Transverse colon (tissue), 4 donors: ENCODE results near the gene EAF2. TPM values are rescaled to one million over a fixed set of nuclear protein-coding genes. Genes with fewer than 3 reads are reported as not detected.

Source experiments
- DNase-seq: peaks from one replicate; pipeline ENCODE4 v3.0.0-alpha.2; 2019
- H3K27ac ChIP-seq, 4 donors: fragments of 200-600 bp; sonication (generic); 2 replicates each; pipeline ENCODE4 v1.5.1; 2016 to 2018; ENCODE audit warnings: inconsistent platforms in 4 of 4
- H3K27me3 ChIP-seq: fragments of 200-600 bp; sonication (generic); 2 replicates; pipeline ENCODE4 v1.5.1; 2017; ENCODE audit warnings: inconsistent platforms
- H3K36me3 ChIP-seq, 4 donors: fragments of 200-600 bp; sonication (generic); 2 replicates each; pipeline ENCODE4 v1.5.1; 2017 to 2019; ENCODE audit warnings: inconsistent platforms in 4 of 4
- H3K4me1 ChIP-seq, 4 donors: fragments of 200-600 bp; sonication (generic); 2 replicates each; pipeline ENCODE4 v1.5.1; 2017 to 2020; ENCODE audit warnings: inconsistent platforms in 4 of 4
- H3K4me3 ChIP-seq, 4 donors: fragments of 200-600 bp; sonication (generic); 1 replicate in 1 of 4; 2 replicates in 3 of 4; pipeline versions ENCODE4 v1.5.1 to v1.6.1; 2017 to 2019; ENCODE audit warnings: inconsistent platforms in 4 of 4
- H3K9me3 ChIP-seq, 2 donors: fragments of 200-600 bp; sonication (generic); 2 replicates each; pipeline ENCODE4 v1.5.1; 2017 to 2019; ENCODE audit warnings: inconsistent platforms in 2 of 2
- EP300 ChIP-seq: sonication (generic); formaldehyde crosslinking; IDR thresholded peaks from one replicate; pipeline ENCODE4 v1.6.1; 2017; ENCODE audit warnings: antibody characterized with exemption, low read depth
- POLR2A ChIP-seq: fragments of 450-650 bp; IDR thresholded peaks from one replicate; pipeline ENCODE4 v1.6.1; 2016; ENCODE audit warnings: antibody characterized with exemption, mild to moderate bottlenecking, moderate library complexity
- POLR2AphosphoS5 ChIP-seq, 3 donors: sonication (generic); formaldehyde crosslinking; IDR thresholded peaks; one replicate each; pipeline ENCODE4 v1.6.1; 2016; ENCODE audit warnings: antibody characterized with exemption in 3 of 3
- WGBS, 2 donors: methylation state at CpG; one replicate each; pipeline ENCODE4 v1.1.5; 2018; ENCODE audit warnings: low coverage in 1 of 2; 5-methylcytosine and 5-hydroxymethylcytosine counted together
- in situ Hi-C, 4 donors: fragments of 200-750 bp; cut with MboI; loops; one replicate each; pipeline versions ENCODE4 v1.15.0 to v1.15.1; 2017; ENCODE audit warnings: low sequenced_read_pairs in 3 of 4, low pct_ligation_motif_present in 1 of 4, low pct_unique_long_range_greater_than_20kb in 1 of 4
- intact Hi-C: fragments of 100-400 bp; cut with DNase I; formaldehyde crosslinking; loops from one replicate; pipeline ENCODE4 v1.15.1; 2023; ENCODE audit warnings: low total_unique reads
- total RNA-seq, 4 donors: library from RNA; depleted of rRNA; stranded (reverse); fragments of >200 nt; gene quantifications; one replicate each; pipeline ENCODE4 v1.1.0, GENCODE V29; 2016
- TF ChIP-seq, protein P1 (sequence below), 5 experiments: fragments of 200-600 bp in 3 of 5; fragments of 450-650 bp in 2 of 5; sonication (generic) in 3 of 5; IDR thresholded peaks; 1 replicate in 2 of 5; 2 replicates in 3 of 5; pipeline ENCODE4 v1.5.1; 2016 to 2017; ENCODE audit warnings: antibody characterized with exemption in 5 of 5, inconsistent platforms in 3 of 5, mild to moderate bottlenecking in 2 of 5, moderate library complexity in 1 of 5

EAF2 gene
- total RNA-seq, 4 donors from 2014 or later: 2.2 to 26.0 (median 7.4) TPM

DNA sequence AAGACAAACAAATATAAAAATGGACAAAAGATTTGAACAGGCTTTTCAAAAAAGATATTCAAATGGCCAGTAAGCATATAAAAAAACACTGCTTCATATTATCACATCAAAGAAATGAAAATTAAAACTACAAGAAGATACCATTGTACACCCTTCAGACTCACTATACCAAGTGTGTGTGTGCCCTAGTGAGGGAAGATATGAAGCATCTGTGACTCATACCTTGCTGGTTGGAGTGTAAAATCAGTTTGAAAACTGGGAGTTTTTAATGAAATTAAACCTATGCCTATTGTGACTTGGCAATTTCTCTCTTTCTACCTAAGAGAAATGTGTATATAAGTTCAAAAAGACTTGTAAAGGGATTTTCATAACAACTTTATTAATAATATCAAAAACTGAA lies 35.7 kb downstream of the EAF2 start:
- Histone ChIP-seq H3K4me1 (no peaks in the 10 kb centered on the region), H3K36me3 (no peaks in the 10 kb centered on the region), H3K4me3 (no peak overlapping the region), H3K9me3 (no peaks in the 10 kb centered on the region), H3K27ac (no peak overlapping the region), H3K27me3 (no peaks in the 10 kb centered on the region)
- no peak for DNase-seq
- in situ Hi-C loops: loop anchor here in 1 of 4 donors (25.0 kb wide), 1 partner anchor 392 kb away; no protein-coding TSS in a partner anchor
- TF ChIP-seq POLR2A: no peak
- intact Hi-C loops: no loop called here

- Histone ChIP-seq H3K27ac (no peak overlapping the region), H3K9me3 (no peaks in the 10 kb centered on the region), H3K27me3 (no peaks in the 10 kb centered on the region), H3K36me3 (no peaks in the 10 kb centered on the region), H3K4me1 (no peaks in the 10 kb centered on the region), H3K4me3 (no peak overlapping the region)
- WGBS, 2 donors: 70 to 75% methylated on average over 1 of the region's 1 CpG
- intact Hi-C loops: no loop called here
- no peak for DNase-seq
- in situ Hi-C loops: loop anchor here in 1 of 4 donors (25.0 kb wide), 1 partner anchor 391 kb away; no protein-coding TSS in a partner anchor
- TF ChIP-seq POLR2AphosphoS5 (IDR thresholded peaks at IDR 0.05): no peak
- TF ChIP-seq, protein P1, sequence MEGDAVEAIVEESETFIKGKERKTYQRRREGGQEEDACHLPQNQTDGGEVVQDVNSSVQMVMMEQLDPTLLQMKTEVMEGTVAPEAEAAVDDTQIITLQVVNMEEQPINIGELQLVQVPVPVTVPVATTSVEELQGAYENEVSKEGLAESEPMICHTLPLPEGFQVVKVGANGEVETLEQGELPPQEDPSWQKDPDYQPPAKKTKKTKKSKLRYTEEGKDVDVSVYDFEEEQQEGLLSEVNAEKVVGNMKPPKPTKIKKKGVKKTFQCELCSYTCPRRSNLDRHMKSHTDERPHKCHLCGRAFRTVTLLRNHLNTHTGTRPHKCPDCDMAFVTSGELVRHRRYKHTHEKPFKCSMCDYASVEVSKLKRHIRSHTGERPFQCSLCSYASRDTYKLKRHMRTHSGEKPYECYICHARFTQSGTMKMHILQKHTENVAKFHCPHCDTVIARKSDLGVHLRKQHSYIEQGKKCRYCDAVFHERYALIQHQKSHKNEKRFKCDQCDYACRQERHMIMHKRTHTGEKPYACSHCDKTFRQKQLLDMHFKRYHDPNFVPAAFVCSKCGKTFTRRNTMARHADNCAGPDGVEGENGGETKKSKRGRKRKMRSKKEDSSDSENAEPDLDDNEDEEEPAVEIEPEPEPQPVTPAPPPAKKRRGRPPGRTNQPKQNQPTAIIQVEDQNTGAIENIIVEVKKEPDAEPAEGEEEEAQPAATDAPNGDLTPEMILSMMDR (IDR thresholded peaks at IDR 0.05): no peak
- no peak for TF ChIP-seq EP300
- TF ChIP-seq POLR2A: no peak
These were observed 36.4 kb downstream of the EAF2 start for GRCh38 chr3:121871430-121871829.

- intact Hi-C loops (no loop called here), in situ Hi-C loops (loop anchor here in 1 of 4 donors (25.0 kb wide), 1 partner anchor 384 kb away; no protein-coding TSS in a partner anchor)
- H3K27ac ChIP-seq: no peak overlapping the region
- no peaks in the 10 kb centered on the region for H3K36me3 ChIP-seq
- no peaks in the 10 kb centered on the region for H3K4me1 ChIP-seq
- H3K4me3 ChIP-seq: no peak overlapping the region
- no peak for DNase-seq
- 69 to 76% methylated on average over 1 of the region's 1 CpG for WGBS, 2 donors
- H3K27me3 ChIP-seq: no peaks in the 10 kb centered on the region
- TF ChIP-seq, protein P1 (IDR thresholded peaks at IDR 0.05): no peak
- TF ChIP-seq POLR2AphosphoS5 (IDR thresholded peaks at IDR 0.05): no peak
- no peaks in the 10 kb centered on the region for H3K9me3 ChIP-seq
These were observed 43.4 kb downstream of the EAF2 start for GRCh38 chr3:121878411-121878810.

GRCh38 chr3:121883507-121883906 lies 48.5 kb downstream of the EAF2 start:
- H3K27me3 ChIP-seq: no peaks in the 10 kb centered on the region
- H3K27ac ChIP-seq: no peak overlapping the region
- H3K9me3 ChIP-seq: no peaks in the 10 kb centered on the region
- no peak for TF ChIP-seq EP300
- TF ChIP-seq POLR2A: no peak
- TF ChIP-seq, protein P1 (IDR thresholded peaks at IDR 0.05): peak; percentile 22 to 46 (median 35)
- in situ Hi-C loops: loop anchor here in 1 of 4 donors (25.0 kb wide), 1 partner anchor 379 kb away; no protein-coding TSS in a partner anchor
- H3K4me1 ChIP-seq: no peaks in the 10 kb centered on the region
- WGBS, 2 donors: 21 to 41% methylated on average over 1 of the region's 1 CpG
- H3K36me3 ChIP-seq: no peaks in the 10 kb centered on the region
- no peak overlapping the region for H3K4me3 ChIP-seq
- intact Hi-C loops: no loop called here
- DNase-seq: no peak

DNA sequence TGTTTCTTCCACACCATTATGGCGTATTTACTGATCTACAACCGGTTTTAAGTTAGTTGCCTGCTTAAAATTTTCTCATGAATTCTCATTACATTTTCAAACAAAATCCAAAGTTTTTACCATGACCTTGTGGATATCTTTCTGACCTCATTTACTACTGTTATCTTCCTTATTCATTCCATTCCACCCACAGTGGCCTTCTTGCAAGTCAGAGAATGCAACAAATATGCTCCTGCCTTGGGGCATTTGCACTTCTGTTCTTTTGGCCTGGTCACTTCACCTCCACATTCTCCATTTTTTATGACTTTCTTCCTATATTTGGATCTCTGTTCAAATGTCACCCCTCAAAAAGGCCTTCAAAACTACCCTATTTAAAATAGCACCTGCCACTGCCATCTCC lies 50.4 kb downstream of the EAF2 start:
- WGBS, 2 donors: 96 to 97% methylated on average over 2 of the region's 2 CpGs
- Histone ChIP-seq H3K27ac (no peak overlapping the region), H3K27me3 (no peaks in the 10 kb centered on the region), H3K4me1 (no peaks in the 10 kb centered on the region), H3K36me3 (no peaks in the 10 kb centered on the region), H3K4me3 (no peak overlapping the region), H3K9me3 (no peaks in the 10 kb centered on the region)
- in situ Hi-C loops (loop anchor here in 1 of 4 donors (25.0 kb wide), 1 partner anchor 377 kb away; no protein-coding TSS in a partner anchor), intact Hi-C loops (no loop called here)
- DNase-seq: no peak
- no peak for TF ChIP-seq POLR2AphosphoS5 (IDR thresholded peaks at IDR 0.05)
- TF ChIP-seq POLR2A: no peak
- TF ChIP-seq EP300: no peak
- TF ChIP-seq, protein P1 (IDR thresholded peaks at IDR 0.05): no peak
